Uterus (tissue), 2 donors: ENCODE data around the gene PRELP.
A peak's percentile ranks its signal among the peaks of the same experiment; 100 is the strongest.

Experiments used
- CTCF ChIP-seq, 4 experiments: fragments of 200-600 bp in 2 of 4; fragments of 450-650 bp in 2 of 4; sonication (generic) in 2 of 4; IDR thresholded peaks; one replicate each; pipeline ENCODE4 v1.5.1; 2016 to 2019; ENCODE audit warnings: antibody characterized with exemption in 4 of 4, mild to moderate bottlenecking in 2 of 4, moderate library complexity in 1 of 4
- POLR2A ChIP-seq, 2 donors: fragments of 450-650 bp; IDR thresholded peaks; one replicate each; pipeline ENCODE4 v1.6.1; 2016; ENCODE audit warnings: antibody characterized with exemption in 2 of 2, mild to moderate bottlenecking in 1 of 2, moderate library complexity in 1 of 2

GRCh38 chr1:203476216-203476814 lies 709 bp downstream of the PRELP start:
- TF ChIP-seq CTCF (IDR thresholded peaks at IDR 0.05) = no peak
- peak in 1 of 2 donors; percentile 19 for TF ChIP-seq POLR2A (IDR thresholded peaks at IDR 0.05)
